AML-193 (cell line): ENCODE results near the gene MAP3K2.
"Not testable (repeated sequence)": the region's sequence is repeated elsewhere in the genome, so short reads cannot be mapped to it uniquely, and the experiment has no call there.

ENCODE experiments used
- DNase-seq, 2 experiments: peaks; one replicate each; lab custom pipeline; 2025; lab: John Stamatoyannopoulos, UW

Gene MAP3K2

DNA sequence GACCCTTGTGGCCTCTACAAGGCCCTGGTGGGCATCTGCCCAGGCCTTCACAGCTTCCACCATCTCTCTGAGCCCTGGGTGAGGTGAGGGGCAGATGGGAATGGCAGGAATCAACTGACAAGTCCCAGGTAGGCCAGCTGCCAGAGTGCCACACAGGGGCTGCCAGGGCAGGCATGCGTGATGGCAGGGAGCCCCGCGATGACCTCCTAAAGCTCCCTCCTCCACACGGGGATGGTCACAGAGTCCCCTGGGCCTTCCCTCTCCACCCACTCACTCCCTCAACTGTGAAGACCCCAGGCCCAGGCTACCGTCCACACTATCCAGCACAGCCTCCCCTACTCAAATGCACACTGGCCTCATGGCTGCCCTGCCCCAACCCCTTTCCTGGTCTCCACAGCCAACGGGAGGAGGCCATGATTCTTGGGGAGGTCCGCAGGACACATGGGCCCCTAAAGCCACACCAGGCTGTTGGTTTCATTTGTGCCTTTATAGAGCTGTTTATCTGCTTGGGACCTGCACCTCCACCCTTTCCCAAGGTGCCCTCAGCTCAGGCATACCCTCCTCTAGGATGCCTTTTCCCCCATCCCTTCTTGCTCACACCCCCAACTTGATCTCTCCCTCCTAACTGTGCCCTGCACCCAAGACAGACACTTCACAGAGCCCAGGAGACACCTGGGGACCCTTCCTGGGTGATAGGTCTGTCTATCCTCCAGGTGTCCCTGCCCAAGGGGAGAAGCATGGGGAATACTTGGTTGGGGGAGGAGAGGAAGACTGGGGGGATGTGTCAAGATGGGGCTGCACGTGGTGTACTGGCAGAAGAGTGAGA, 32.5 kb upstream of the MAP3K2 start:
- DNase-seq = no peak

DNA sequence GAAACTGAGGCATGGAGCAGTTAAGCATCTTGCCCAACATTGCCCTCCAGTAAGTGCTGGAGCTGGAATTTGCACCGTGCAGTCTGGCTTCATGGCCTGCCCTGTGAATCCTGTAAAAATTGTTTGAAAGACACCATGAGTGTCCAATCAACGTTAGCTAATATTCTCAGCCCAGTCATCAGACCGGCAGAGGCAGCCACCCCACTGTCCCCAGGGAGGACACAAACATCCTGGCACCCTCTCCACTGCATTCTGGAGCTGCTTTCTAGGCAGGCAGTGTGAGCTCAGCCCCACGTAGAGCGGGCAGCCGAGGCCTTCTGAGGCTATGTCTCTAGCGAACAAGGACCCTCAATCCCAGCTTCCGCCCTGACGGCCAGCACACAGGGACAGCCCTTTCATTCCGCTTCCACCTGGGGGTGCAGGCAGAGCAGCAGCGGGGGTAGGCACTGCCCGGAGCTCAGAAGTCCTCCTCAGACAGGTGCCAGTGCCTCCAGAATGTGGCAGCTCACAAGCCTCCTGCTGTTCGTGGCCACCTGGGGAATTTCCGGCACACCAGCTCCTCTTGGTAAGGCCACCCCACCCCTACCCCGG, 31.8 kb upstream of the MAP3K2 start:
- DNase-seq = no peak

DNA sequence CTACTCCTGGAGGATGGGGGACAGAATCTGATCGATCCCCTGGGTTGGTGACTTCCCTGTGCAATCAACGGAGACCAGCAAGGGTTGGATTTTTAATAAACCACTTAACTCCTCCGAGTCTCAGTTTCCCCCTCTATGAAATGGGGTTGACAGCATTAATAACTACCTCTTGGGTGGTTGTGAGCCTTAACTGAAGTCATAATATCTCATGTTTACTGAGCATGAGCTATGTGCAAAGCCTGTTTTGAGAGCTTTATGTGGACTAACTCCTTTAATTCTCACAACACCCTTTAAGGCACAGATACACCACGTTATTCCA, 31.3 kb upstream of the MAP3K2 start:
- no peak for DNase-seq

DNA sequence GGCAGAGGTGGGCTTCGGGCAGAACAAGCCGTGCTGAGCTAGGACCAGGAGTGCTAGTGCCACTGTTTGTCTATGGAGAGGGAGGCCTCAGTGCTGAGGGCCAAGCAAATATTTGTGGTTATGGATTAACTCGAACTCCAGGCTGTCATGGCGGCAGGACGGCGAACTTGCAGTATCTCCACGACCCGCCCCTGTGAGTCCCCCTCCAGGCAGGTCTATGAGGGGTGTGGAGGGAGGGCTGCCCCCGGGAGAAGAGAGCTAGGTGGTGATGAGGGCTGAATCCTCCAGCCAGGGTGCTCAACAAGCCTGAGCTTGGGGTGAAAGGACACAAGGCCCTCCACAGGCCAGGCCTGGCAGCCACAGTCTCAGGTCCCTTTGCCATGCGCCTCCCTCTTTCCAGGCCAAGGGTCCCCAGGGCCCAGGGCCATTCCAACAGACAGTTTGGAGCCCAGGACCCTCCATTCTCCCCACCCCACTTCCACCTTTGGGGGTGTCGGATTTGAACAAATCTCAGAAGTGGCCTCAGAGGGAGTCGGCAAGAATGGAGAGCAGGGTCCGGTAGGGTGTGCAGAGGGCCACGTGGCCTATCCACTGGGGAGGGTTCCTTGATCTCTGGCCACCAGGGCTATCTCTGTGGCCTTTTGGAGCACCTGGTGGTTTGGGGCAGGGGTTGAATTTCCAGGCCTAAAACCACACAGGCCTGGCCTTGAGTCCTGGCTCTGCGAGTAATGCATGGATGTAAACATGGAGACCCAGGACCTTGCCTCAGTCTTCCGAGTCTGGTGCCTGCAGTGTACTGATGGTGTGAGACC, 30.7 kb upstream of the MAP3K2 start, which contains the start of gene PROC:
Gene PROC, plus strand, starts transcription at position 128 of the 812 bp plus-strand sequence. CDS start 1,516 bp downstream, outside the sequence.
- no peak for DNase-seq

DNA sequence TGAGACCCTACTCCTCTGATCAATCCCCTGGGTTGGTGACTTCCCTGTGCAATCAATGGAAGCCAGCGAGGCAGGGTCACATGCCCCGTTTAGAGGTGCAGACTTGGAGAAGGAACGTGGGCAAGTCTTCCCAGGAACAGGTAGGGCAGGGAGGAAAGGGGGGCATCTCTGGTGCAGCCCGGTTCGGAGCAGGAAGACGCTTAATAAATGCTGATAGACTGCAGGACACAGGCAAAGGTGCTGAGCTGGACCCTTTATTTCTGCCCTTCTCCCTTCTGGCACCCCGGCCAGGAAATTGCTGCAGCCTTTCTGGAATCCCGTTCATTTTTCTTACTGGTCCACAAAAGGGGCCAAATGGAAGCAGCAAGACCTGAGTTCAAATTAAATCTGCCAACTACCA, 29.6 kb upstream of the MAP3K2 start:
- no peak for DNase-seq

DNA sequence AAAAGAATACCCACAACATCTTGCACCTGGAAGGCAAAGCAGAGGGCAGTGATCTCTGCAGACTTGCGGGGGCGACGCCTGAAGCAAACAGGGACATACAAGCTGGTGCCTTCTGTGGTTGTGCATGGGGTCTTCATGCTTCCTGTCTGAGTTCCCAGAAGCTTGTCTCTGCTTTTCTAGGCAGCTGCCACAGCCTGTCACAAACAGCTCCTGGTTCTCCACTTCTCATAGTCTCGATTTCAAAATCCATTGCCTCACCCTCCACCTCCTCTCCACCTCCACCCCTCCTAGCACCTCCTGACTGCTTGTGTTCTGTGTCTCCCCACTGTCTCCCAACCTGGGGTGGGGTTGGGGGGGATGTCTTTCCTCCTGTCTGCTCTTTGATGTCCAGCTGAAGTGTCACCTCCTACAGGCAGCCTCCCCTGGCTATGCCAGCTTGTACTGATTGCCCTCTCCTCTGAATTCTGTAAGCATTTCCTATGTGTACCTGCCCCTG, 28.8 kb upstream of the MAP3K2 start:
- DNase-seq = peak; percentile 9 to 34

DNA sequence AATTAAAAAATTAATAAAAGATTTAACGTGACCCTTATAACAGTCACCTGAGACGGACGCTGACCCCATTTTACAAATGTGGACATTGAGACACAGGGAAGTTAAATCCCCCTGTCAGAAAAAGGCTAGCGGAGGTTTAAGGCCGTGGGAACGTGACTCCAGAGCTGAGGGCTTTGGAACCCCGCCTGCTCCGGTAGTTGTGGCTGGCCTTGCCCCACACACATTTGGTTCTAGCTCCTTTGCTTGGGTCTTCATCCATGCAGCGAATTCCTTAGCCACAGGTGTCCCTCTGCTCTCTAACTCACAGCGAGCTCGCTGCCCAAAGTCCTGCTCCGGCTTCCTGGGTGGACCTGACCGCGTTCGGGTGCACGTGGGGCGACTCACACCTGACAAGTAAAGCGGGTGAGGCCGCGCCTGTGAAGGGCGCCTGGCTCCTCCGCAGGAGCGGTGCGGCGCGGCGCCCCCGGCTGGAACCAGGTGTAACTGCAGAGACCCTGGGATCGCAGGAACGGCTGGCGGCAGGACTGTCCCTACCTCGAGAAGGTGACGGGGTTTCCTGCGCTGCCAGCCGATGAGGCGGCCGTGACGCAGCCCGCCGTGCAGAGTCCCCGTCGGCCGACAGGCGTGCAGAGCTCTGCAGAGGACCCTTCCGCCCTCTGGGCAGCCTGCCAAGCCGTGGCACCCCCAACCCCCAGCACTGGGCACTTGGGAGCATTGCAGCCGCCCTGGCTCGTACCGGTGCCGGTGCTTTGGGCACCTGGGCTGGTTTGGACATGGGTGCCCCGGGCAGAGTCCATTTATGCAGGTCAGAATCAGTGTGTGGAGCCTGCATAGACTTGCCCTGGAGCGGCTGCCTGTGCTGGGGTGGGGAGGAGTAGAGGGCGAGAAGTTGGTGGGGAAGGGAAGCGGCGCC, 28.1 kb upstream of the MAP3K2 start:
- peak; percentile 17 to 37 for DNase-seq

DNA sequence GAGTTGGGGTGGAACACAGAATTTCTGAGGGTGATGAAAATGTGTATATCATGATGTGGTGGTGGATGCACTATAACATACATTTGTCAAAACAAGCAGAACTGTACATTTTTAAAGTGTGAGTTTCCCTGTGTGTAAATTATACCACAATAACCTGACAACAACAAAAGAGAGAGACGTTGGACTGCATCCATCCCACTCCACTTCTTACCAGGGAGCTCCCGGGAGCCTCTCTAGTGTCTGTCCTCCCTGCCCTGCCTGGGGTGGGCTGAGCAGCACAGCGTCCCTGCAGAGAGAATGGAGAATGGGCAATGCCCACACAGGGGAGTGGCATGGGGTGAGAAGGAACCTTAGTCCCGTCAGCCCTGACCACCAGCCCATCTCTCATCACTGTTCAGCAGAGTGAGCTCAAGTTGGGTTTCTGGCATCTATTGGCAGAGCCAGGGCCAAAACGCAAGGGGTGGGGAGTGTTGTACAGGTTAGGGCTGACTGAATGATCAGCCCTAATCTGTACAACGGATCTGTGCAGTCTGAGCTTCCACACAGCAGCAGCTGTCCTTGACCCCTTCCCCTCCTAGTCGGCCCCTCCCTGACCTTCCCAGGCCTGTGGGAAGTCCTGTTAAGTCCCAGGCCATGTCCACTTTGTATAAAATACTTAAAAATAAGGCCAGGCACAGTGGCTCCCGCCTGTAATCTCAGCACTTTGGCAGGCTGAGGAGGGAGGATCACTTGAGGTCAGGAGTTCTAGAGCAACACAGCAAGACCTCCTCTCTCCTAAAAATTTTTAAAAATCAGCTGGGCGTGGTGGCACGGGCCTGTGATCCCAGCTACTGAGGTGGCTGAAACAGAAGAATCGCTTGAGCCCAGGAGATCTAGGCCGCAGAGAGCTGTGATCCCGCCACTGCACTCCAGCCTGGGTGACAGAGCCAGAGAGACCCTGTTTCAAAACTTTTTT, 27.1 kb upstream of the MAP3K2 start:
- no peak for DNase-seq

DNA sequence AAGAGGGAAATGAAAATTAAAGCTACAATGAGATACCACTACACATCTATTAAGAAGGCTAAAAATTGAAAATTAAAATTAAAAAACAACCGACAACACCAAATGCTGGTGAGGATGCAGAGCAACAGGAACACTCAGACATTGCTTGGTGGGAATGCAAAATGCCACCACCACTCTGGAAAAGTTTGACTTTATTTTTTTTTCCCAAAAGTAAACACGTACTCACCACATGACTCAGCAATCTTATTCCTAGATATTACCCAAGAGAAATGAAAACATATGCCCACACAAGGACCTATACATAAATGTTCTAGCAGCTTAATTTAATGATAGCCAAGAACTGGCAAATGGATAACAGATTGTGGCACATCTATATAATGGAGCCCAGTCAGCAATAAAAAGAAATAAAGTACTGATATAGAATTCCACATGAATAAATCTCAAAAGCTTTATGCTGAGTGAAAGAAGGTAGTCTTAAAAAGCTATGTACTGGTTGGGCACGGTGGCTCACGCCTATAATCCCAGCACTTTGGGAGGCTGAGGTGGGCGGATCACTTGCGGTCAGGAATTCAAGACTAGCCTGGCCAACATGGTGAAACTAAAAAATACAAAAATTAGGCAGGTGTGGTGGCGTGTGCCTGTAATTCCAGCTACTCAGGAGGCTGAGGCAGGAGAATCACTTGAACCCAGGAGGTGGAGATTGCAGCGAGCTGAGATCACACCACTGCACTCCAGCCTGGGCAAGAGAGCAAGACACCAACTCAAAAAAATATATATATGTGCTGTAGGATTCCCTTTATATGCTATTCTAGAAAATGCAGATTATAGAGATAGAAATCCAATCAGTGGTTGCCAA, 26.2 kb upstream of the MAP3K2 start:
- DNase-seq = no peak

DNA sequence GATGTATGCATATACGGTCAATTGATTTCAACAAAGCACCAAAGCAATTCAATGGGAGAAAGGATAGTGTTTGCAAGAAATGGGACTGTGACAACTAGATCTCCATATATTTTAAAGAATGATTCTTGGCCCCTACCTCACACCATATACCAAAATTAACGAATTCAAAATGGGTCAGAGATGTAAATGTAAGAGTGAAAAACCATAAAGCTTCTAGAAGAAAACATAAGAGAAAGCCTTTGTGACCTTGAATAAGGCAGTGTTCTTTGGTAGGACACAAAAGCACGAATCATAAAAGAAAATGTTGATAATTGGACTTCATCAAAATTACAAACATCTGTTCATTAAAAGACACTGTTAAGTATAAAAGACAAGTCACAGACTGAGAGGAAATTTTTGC, 25.4 kb upstream of the MAP3K2 start:
- DNase-seq = no peak

DNA sequence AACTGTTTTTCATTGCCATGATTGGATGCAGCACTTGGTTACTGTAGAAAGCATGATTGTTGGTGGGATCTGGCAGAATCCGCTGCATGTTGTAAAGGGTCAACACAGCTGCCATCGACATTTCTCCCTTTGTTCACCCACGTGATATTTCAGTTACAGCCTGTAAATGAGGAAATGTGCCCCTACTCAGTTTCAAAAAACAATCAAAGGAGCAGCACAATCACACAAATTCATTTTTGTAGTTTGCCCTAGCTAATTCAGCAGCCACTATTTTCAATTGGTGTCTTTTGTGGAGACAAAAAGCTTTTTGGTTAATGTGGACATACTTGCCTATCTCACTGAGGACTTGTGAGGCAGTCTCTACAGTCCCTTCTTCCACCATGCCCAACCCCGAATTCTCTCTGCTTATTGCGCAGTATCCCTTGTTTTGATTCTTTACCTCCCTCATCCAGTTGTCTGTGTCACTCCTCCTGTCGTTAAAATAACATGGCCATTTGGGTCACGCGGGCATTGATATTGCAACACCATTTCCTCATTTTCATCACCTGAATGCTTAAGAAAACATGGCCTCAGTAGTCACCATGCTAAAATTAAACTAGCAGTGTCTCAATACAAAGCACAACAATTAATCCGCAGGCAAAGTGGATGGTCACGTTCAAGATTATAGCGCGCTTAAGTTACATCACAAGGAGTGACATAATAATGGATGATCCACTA, 24.0 kb upstream of the MAP3K2 start:
- DNase-seq = peak; percentile 41 to 59

DNA sequence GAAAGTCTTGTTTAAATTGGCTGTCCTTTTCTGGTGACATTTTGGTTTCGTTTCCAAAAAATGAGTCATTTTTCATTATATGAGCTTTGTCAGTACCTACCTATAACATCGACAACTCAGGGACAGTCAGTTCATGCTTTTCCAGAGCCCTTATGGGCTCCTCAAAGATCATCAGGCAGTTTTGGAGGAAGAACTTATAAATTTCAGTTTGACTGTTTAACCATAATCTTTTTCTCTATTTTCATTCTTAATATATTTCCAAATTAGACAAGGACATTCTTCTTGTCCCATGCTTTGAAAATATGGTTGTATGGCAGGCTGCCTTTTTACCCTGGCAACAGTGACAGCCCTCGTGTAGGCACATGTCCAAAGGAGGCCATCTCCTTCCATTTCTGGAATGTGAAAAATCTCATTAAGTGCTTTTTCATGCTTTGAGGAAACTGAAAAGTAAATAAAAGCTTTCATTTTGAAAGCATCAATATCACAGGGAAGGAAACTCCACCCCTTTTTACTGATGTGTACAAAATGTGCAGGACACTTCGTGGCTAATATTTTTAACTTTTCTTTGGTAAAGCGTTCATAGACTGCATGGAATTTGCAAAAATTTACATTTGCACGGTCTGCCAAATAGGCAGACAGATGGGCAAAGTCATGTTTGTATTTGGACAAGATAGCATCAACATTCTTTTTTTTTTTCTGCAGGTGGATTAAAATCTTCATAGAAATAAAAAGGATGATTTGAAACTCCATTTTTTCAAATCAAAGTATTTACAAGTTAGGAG, 23.3 kb upstream of the MAP3K2 start:
- DNase-seq = no peak

DNA sequence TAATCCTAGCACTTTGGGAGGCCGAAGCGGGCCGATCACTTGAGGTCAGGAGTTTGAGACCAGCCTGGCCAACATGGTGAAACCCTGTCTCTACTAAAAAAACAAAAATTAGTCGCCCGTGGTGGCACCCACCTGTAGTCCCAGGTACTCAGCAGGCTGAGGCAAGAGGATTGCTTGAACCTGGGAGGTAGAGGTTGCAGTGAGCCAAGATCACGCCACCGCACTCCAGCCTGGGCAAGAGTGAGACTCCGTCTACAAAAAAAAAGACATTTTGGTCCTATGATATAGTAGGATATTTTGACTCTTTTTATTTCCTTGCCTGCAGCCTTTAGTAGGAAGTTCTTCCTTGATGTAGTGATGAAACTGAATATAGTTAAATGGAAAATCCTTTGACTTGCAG, 21.9 kb upstream of the MAP3K2 start:
- DNase-seq = not testable (repeated sequence)

DNA sequence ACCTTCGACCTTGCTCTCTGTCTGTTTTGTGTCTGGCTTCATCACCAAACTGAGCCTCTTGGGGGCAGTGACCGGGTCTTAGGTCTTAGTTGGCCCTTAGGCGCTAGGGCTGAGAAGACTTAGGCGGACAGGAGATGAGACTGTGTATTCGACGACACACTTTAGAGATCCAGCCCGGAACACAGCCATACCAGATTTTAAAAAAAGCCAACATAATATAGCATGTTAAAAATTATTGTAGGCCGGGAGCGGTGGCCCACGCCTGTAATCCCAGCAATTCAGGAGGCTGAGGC, 21.0 kb upstream of the MAP3K2 start:
- DNase-seq = no peak

DNA sequence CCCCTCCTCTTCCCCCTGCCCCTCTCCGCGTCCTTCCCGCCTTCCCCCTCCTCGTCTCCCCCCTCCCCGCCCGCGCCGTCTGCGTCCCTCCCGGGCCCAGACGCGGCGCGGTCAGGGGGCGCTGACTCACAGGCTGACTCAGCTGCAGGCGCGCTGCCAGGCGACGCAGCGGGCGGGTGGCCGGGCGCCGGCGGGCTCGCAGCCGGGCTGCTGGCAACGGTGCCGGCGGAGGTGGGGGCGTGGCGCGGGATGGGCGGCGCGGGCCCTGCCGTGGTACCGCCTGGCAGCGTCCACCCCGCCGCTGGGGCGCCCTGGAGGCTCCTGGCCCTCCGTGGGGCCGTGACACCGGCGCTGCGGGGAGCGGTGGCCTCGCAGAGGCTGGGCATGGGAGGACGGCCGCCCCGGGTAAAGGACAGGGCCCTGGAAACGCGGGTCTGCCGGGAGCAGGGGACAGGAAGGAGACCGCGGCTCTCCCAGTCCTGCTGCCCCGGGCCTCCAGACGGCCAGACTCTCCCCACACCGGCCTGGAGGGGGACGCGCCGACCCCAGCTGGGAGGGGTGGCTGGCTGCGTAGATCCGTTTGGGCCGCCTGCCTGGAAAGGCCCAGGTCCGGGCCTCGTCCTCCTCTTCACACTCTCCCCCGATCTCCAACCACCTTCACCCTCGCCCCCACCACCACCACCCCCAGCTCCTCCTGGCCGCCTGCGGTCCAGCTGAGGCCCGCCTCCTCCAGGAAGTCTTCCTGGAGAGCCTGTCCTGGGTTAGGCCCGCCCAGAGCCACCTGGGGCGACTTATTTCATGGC, 20.4 kb upstream of the MAP3K2 start:
- DNase-seq = peak; percentile 72 to 78

DNA sequence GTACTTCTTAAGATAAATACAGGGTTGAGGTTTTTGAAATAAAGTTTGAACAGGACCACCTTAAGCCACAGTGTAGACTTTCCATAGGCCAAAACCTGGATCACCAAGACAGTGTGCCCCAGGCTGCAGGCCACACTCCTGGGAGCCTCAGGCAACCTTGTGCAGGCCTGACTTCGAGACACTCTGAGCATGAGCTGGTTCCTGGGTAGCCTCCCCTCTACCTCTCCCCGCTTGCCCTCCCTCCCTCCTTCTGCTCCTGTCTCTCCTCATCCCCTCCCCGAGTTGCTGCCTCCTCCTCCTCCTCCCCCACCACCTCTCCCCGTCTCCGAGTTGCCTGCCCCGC, 19.9 kb upstream of the MAP3K2 start:
- DNase-seq = peak in 1 of 2 experiments; percentile 43

DNA sequence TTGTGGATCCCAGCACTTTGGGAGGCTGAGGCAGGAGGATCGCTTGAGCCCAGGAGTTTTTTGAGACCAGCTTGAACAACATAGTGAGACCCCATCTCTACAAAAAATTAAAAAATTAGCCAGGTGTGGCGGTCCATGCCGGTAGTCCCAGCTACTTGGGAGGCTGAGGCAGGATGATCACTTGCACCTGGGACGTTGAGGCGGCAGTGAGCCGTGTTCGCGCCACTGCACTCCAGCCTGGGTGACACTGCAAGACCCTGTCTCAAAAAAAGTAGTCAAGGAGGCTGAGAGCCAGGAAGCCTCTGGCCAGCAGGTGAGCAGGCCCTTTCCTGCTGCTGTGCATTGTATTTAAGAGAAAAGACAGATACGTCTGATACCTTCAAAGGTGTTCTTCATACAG, 19.3 kb upstream of the MAP3K2 start:
- no peak for DNase-seq

DNA sequence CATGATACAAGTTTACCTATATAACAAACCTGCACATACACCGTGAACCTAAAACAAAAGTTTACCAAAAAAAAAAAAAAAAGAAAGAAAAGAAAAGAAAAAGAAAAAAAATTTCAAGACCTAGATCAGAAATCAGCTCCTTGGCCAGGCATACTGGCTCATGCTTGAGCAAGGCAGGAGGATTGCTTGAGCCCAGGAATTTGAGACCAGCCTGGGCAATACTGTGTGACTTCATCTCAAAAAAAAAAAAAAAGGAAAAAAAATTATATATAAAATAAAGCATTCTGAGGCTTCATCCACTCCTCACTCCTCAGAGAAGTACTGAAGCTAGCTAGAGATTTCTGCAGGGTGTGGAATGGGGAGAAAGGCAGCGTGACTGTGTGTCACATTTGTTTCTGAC, 18.7 kb upstream of the MAP3K2 start:
- no peak for DNase-seq
